Urinary bladder (tissue), 4 donors: ENCODE results near the gene MASP1. TPM values are rescaled to one million over a fixed set of nuclear protein-coding genes. Genes with fewer than 3 reads are reported as not detected.
"Not testable (repeated sequence)": the region's sequence is repeated elsewhere in the genome, so short reads cannot be mapped to it uniquely, and the experiment has no call there.

Experiments
- DNase-seq: peaks from one replicate; pipeline ENCODE4 v3.0.0-alpha.2; 2015; ENCODE audit errors: extremely low spot score
- H3K27ac ChIP-seq: one replicate; pipeline ENCODE4 v1.5.1; 2013; ENCODE audit warnings: low read depth, mild to moderate bottlenecking, moderate library complexity
- H3K36me3 ChIP-seq: one replicate; pipeline ENCODE4 v1.6.1; 2013; ENCODE audit warnings: mild to moderate bottlenecking, moderate library complexity; ENCODE audit not compliant: insufficient read depth
- H3K4me1 ChIP-seq: one replicate; pipeline ENCODE4 v1.6.1; 2013; ENCODE audit warnings: mild to moderate bottlenecking, moderate library complexity; ENCODE audit not compliant: insufficient read depth
- H3K4me3 ChIP-seq: one replicate; pipeline ENCODE4 v1.5.1; 2013; ENCODE audit warnings: low read depth, low read length
- WGBS: extraction: QIAGEN DNeasy Blood & Tissue Kit; methylation state at CpG from one replicate; pipeline ENCODE4 v1.1.7; 2013; 5-methylcytosine and 5-hydroxymethylcytosine counted together
- polyA plus RNA-seq: library from polyadenylated mRNA; stranded (reverse); fragments of 200-250 nt; gene quantifications from one replicate; pipeline ENCODE4 v1.2.3, GENCODE V29; 2013
- total RNA-seq: library from RNA; depleted of rRNA; stranded (reverse); fragments of >200 nt; gene quantifications from one replicate; pipeline ENCODE4 v1.2.3, GENCODE V29; 2014
- donor health status: healthy with polysubstance abuse.
- donor health status: healthy.

MASP1 gene
- total and polyA plus RNA-seq, 2 donors: 4.9 to 13.1 TPM

- Histone ChIP-seq H3K27ac (no peak overlapping the region), H3K36me3 (no peaks in the 10 kb centered on the region)
- WGBS: 66% methylated on average over 3 of the region's 3 CpGs
These were observed 44.1 kb downstream of the MASP1 start for GRCh38 chr3:187247398-187247797.

GRCh38 chr3:187243933-187244524 is 47.5 kb downstream of the MASP1 start:
- Histone ChIP-seq H3K4me3 (no peak overlapping the region), H3K36me3 (no peaks in the 10 kb centered on the region), H3K27ac (no peak overlapping the region), H3K4me1 (no peaks in the 10 kb centered on the region)
- WGBS: 85% methylated on average over 2 of the region's 2 CpGs
- no peak for DNase-seq

More at GRCh38 chr3:187247398-187247797, 44.1 kb downstream of the MASP1 start:
- no peak for DNase-seq
- H3K4me3 ChIP-seq: no peak overlapping the region
- H3K4me1 ChIP-seq: no peaks in the 10 kb centered on the region

DNA sequence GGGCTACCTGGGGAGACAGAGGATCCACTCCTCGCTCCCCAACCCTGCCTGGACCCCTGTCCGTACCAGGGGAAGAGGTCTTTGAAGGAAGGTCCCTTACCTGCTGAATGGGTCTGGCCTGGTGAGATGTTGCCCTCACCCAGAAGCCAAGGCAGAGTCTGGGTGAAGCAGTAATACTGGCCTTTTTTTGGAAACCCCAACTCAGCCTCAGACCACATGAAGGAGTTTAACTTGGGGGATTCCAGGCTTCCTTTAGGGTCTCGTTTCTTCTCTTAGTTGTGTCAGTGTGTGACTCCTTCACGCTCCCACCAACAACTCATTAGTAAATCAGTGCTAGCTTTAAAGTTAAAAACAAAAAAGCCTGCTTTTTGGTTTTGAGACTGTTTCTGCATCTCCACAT is 48.6 kb downstream of the MASP1 start:
- Histone ChIP-seq H3K36me3 (no peaks in the 10 kb centered on the region), H3K4me3 (no peak overlapping the region), H3K4me1 (no peaks in the 10 kb centered on the region), H3K27ac (no peak overlapping the region)
- DNase-seq: no peak
- 93% methylated on average over 4 of the region's 4 CpGs for WGBS

DNA sequence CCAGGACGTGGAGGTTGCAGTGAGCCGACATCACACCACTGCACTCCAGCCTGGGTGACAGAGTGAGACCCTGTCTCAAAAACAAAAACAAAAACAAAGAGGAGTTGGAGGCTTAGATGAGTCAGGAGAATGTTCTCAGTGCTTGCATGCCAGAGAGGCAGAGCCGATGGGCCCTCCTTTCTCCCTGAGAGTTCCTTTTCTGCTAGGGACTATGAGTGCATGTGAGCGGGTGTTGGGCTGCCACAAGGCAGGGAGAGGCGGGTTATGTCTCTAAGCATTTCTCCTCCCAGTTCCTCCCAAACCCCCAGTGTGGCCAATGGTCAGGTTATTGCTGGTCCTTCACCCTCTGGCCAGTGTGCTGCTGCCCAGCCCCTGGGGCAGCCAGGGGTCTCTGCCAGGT is 49.1 kb downstream of the MASP1 start:
- no peak for DNase-seq
- Histone ChIP-seq H3K4me3 (no peak overlapping the region), H3K4me1 (no peaks in the 10 kb centered on the region), H3K36me3 (no peaks in the 10 kb centered on the region), H3K27ac (no peak overlapping the region)
- WGBS: 92% methylated on average over 5 of the region's 5 CpGs

- H3K36me3 ChIP-seq, H3K4me3 ChIP-seq, H3K4me1 ChIP-seq, DNase-seq, H3K27ac ChIP-seq: not testable (repeated sequence)
- 95% methylated on average over 4 of the region's 4 CpGs for WGBS
These were observed 52.7 kb downstream of the MASP1 start for GRCh38 chr3:187238835-187239234.

GRCh38 chr3:187238239-187238638 is 53.3 kb downstream of the MASP1 start:
- WGBS: 73% methylated on average over 1 of the region's 1 CpG
- no peaks in the 10 kb centered on the region for H3K4me1 ChIP-seq
- H3K27ac ChIP-seq: no peak overlapping the region
- H3K4me3 ChIP-seq: no peak overlapping the region
- DNase-seq: no peak
- no peaks in the 10 kb centered on the region for H3K36me3 ChIP-seq

DNA sequence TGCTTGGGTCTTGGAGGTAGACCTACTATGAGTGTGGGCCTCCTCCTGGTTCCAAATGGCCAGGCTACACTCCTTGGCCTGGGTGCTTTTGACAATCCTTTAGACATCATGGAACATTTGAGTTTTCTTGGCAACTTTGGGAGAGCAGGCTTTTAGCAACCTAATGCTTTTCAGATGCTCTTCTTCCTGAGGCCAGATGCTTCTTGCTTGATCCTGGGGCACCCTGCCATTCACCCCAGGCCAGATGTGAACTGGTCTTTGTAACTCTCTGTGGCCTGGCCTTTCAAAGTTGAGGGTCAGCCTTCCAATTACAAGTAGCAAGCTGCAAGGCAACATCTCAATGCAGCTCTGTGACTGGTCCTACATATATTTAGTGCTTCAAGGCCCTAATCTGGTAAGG is 53.8 kb downstream of the MASP1 start:
- no peak for DNase-seq
- Histone ChIP-seq H3K36me3 (no peaks in the 10 kb centered on the region), H3K27ac (no peak overlapping the region), H3K4me1 (no peaks in the 10 kb centered on the region), H3K4me3 (no peak overlapping the region)

DNA sequence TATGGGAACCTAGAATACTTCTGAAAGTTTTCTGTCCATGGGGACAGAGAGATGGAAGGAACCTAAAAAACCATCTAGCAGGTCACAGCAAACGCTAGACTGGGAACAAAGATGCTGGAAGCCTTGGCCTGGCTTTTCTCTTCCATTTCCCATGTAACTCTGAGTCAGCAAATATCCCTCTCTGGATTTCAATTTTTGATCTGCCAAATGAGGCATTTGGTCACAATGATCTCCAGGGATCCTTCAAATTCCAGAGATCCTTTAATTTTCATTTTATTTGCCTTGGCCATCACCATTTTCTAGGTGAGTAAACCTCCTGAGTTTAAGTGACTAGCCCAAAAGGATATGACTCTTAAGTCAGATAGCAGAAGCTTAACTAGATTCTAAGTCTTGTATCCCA is 54.6 kb downstream of the MASP1 start:
- no peak overlapping the region for H3K27ac ChIP-seq
- no peak for DNase-seq
- H3K36me3 ChIP-seq: no peaks in the 10 kb centered on the region
- no peak overlapping the region for H3K4me3 ChIP-seq
- H3K4me1 ChIP-seq: no peaks in the 10 kb centered on the region
- WGBS: 95% methylated on average over 1 of the region's 1 CpG

GRCh38 chr3:187230011-187230410 is 61.5 kb downstream of the MASP1 start:
- Histone ChIP-seq H3K4me3 (no peak overlapping the region), H3K27ac (no peak overlapping the region), H3K4me1 (no peaks in the 10 kb centered on the region), H3K36me3 (no peaks in the 10 kb centered on the region)
- DNase-seq: no peak
- WGBS: 91% methylated on average over 1 of the region's 1 CpG

GRCh38 chr3:187228740-187229139 is 62.8 kb downstream of the MASP1 start:
- Histone ChIP-seq H3K4me3 (no peak overlapping the region), H3K36me3 (no peaks in the 10 kb centered on the region), H3K4me1 (no peaks in the 10 kb centered on the region), H3K27ac (no peak overlapping the region)
- WGBS: 82% methylated on average over 2 of the region's 2 CpGs
- DNase-seq: no peak

DNA sequence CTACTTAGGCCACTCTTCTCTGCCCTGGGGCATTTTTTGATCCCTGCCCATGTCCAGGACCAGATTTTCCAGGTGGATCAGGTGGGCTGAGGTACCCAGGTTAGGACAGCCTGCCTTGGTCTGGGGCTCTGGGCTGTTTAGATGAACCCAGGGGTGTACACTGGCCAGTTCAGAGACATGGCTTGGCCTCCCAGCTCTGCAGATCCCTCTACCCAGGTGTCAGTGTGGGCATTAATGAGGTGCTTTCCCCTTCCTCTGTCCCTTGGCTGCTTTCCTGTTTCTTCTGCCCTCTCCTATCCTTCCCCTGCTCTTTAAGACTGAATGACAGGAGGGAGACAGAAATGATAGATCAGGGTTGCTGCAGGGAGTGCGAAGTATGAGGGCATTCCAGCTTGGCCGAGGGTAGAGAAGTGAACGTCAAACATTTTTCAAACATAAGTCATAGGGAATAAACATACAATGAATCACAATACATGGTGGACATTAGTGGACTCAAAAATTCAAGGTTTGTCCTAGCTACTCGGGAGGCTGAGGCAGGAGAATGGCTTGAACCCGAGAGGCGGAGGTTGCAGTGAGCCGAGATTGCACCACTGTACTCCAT is 63.8 kb downstream of the MASP1 start:
- H3K36me3 ChIP-seq: no peaks in the 10 kb centered on the region
- no peak overlapping the region for H3K4me3 ChIP-seq
- no peak for DNase-seq
- no peaks in the 10 kb centered on the region for H3K4me1 ChIP-seq
- WGBS: 81% methylated on average over 7 of the region's 7 CpGs
- no peak overlapping the region for H3K27ac ChIP-seq

DNA sequence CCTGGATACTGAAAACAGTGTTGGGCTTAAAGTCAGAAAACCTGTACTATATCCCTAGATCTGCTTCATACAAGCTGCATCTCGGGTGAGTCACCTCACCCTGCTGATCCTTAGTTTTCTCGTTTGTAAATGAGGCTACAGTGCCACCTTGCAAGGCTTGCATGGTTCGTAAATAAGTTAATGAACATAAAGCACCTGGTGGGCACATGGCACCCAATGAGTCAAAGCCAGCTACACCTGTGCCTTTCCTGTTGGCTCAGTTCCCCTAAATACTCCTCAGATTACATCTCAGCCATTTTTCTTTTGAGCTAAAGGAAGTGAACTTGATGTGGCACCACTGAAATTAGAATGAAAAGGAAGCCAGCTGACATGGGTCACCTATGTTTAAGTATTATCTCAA is 67.7 kb downstream of the MASP1 start:
- H3K36me3 ChIP-seq: no peaks in the 10 kb centered on the region
- no peak for DNase-seq
- H3K4me1 ChIP-seq: no peaks in the 10 kb centered on the region
- no peak overlapping the region for H3K27ac ChIP-seq
- no peak overlapping the region for H3K4me3 ChIP-seq
- WGBS: 68% methylated on average over 3 of the region's 3 CpGs

DNA sequence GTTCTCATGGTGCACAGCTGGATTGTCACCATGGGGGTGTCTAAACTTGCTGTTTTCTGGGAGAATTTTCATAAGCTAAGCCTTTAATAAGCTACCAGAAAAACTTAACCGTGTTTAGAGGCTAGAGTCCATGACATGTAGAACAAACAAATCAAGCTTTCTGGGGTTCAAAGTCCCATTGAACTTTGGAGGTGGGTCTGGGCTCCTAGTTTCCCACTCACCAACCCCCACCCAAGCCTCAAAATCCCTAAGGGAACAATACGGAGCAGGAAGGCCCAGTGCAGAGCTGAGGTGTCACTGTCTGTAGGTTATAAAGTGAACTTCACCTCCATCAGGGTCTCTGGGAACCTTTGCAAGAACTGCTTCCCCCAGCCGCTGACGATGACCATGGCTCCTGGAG is 68.7 kb downstream of the MASP1 start:
- H3K27ac ChIP-seq: no peak overlapping the region
- WGBS: 82% methylated on average over 4 of the region's 4 CpGs
- H3K4me1 ChIP-seq: no peaks in the 10 kb centered on the region
- H3K4me3 ChIP-seq: no peak overlapping the region
- no peak for DNase-seq
- no peaks in the 10 kb centered on the region for H3K36me3 ChIP-seq

- Histone ChIP-seq H3K4me1 (no peaks in the 10 kb centered on the region), H3K36me3 (no peaks in the 10 kb centered on the region), H3K27ac (no peak overlapping the region), H3K4me3 (no peak overlapping the region)
- 95% methylated on average over 5 of the region's 5 CpGs for WGBS
- DNase-seq: no peak
These were observed 76.1 kb downstream of the MASP1 start for GRCh38 chr3:187215460-187215859.

GRCh38 chr3:187213616-187214015 is 77.9 kb downstream of the MASP1 start:
- Histone ChIP-seq H3K36me3 (no peaks in the 10 kb centered on the region), H3K4me1 (peaks cover 2% of the 10 kb centered on the region), H3K4me3 (no peak overlapping the region), H3K27ac (no peak overlapping the region)
- WGBS: 87% methylated on average over 1 of the region's 1 CpG
- DNase-seq: no peak
